ENCODE data around the gene GYPA. TPM values are rescaled to one million over a fixed set of nuclear protein-coding genes. Genes with fewer than 3 reads are reported as not detected.
"Not testable (repeated sequence)": the region's sequence is repeated elsewhere in the genome, so short reads cannot be mapped to it uniquely, and the experiment has no call there.

GYPA gene
- total and polyA plus RNA-seq, 10 donors, result 0.06 to 27.8 (median 0.86) TPM; not detected in 2

DNA sequence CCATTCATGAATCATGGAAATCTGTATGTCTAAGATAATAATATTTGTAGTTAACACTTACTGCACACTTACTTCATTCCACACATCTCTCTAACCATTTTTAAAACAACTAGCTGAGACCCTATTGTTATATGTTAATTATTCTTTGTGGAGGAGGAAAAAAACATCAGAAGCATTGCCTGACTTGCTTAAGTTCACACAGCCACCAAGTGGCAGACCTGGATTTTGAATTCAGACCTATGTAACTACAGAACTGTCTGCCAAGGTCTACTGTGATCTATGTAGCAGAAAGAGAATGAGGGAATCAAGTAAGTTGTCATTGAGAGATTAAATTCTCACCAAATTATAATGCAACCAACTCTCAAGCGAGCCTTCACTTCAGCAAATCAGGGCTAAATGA, 10.4 kb downstream of the GYPA start:
- H3K27me3 ChIP-seq (replicated peaks in 1 of 7); DNase-seq; H3K9me3 ChIP-seq; H3K27ac ChIP-seq; H3K4me3 ChIP-seq; H3K36me3 ChIP-seq; H3K4me1 ChIP-seq; intact Hi-C loops (cut with DNase I; ENCODE audit: low total_unique reads): not testable (repeated sequence)
- 61 to 88% (median 74%) methylated on average over 1 of the region's 1 CpG for WGBS, 5 donors

DNA sequence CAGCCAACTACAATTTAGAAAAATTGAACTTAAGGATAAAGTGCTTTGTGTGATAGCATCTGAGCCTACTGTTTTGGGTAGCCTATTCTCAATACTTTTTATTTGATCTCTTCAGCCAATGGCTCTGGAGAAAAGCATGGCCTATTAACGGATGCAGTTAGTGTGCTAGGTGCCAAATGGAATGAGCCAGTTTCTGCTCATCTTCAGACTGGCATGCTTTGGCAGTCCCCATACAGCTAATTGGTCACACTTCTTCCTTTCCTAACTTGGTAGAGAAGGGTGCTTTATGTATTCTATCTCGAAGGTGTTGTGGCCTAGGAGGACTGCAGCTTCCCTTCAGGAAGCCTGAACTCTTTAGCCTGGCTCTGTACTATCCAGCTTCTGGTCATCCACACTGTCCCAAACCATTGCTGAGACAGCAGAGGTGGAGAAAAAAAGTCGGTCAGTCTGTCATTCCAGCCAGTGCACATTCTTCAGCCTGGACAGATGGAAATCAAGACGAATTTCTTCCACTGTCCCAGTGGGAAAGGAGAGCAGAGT, 11.1 kb downstream of the GYPA start:
- H3K27ac ChIP-seq; H3K36me3 ChIP-seq; intact Hi-C loops (cut with DNase I; ENCODE audit: low total_unique reads); H3K4me1 ChIP-seq; H3K9me3 ChIP-seq; H3K27me3 ChIP-seq (replicated peaks in 1 of 7); DNase-seq; H3K4me3 ChIP-seq: not testable (repeated sequence)
- WGBS, 5 donors, result 68 to 86% (median 75%) methylated on average over 4 of the region's 4 CpGs

DNA sequence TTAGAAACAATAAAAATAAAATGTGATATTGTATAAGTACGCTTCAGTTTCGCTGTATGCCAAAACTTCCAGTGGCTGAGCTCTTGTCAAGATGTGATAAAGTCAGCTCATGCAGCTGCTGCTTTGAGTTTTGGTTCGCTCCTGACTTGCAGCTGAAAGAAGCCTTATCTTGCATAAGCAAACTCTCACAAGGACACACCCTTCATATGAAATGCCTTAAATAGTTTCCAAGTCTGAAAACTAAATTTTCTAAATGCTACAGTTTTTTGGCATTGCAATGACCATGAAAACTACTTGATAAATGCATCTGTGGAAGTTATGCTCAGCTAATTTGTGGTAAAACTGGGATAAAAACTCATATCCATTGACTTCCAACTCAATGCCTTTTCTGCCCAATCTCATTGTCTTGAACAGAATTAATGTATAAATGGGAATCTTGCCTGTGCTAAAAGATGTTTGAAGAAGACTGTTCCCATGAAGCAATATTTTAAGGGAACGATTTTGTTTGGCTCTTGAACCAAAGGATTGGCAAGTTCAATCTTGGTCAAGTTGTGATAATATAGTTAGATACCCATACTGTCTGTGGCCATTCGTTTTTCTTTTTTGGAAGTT, 11.7 kb downstream of the GYPA start:
- intact Hi-C loops (cut with DNase I; ENCODE audit: low total_unique reads); H3K27ac ChIP-seq; H3K36me3 ChIP-seq; H3K4me3 ChIP-seq; H3K4me1 ChIP-seq; H3K9me3 ChIP-seq; DNase-seq; H3K27me3 ChIP-seq (replicated peaks in 1 of 7): not testable (repeated sequence)
- WGBS, 5 donors, result 63 to 86% (median 78%) methylated on average over 3 to 5 of the region's 5 CpGs

DNA sequence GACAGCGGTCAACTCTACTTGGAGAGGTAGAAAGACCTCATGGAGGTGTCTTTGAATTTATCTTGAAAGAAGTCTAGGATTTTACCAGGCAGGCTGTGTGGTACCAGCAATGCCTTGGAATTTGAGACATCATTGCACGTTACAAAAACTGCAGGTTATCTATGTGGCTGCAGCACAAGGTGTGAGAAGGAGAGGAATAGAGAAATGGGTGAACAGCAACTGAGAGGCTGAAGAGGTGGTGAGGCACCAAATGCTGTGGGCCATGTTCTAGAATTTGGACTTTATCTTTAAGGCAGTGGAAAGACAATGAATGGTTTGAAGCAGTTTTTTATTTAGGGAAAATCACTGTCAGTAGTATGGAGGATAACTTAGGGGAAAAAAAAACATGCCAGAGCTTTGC, 15.4 kb downstream of the GYPA start:
- DNase-seq; intact Hi-C loops (cut with DNase I; ENCODE audit: low total_unique reads); H3K36me3 ChIP-seq; H3K9me3 ChIP-seq; H3K27me3 ChIP-seq (replicated peaks in 1 of 7); H3K4me1 ChIP-seq; H3K27ac ChIP-seq; H3K4me3 ChIP-seq: not testable (repeated sequence)
- 63 to 89% (median 71%) methylated on average over 1 of the region's 2 CpGs for WGBS, 5 donors

DNA sequence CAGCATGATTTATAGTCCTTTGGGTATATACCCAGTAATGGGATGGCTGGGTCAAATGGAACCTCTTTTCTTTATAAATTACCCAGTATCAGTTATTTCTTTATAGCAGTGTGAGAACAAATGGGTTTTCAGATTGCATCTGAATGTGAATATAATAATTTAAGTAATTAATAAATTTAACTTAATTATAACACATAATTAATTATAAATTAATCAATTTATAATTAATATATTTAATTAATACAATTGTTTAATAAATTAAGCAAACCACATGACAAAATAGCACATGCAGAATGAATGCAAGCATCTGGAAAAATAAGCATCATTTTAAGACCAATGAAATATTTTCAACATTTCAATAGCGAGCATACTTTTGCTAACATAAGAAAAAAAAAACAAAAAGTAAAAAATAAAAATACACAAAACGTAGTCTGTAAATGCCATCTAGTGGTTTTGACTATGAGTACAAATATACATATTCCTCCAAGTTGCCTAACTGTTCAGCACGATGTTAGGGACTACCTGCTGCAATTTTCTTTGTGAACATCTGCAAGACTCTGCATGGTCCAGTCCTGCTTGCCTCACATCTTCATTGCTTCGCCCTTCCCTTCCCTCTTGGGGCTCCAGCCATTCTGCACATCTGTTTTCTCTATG, 16.4 kb downstream of the GYPA start:
- WGBS, 5 donors, result 40 to 53% (median 51%) methylated on average over 4 of the region's 4 CpGs
- H3K4me3 ChIP-seq; H3K4me1 ChIP-seq; H3K27me3 ChIP-seq (replicated peaks in 1 of 7); H3K36me3 ChIP-seq; H3K9me3 ChIP-seq; DNase-seq; H3K27ac ChIP-seq; intact Hi-C loops (cut with DNase I; ENCODE audit: low total_unique reads): not testable (repeated sequence)

DNA sequence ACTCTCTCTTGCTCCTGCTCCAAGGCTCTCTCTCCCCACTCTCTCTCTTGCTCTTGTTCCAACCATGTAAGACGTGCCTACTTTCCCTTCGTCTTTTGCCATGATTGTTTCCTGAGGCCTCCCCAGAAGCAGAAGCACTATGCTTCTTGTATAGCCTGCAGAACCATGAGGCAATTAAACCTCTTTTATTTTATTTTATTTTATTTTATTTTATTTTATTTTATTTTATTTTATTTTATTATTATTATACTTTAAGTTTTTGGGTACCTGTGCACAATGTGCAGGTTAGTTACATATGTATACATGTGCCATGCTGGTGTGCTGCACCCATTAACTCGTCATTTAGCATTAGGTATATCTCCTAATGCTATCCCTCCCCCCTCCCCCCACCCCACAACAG, 17.2 kb downstream of the GYPA start:
- H3K4me1 ChIP-seq; H3K27ac ChIP-seq; H3K9me3 ChIP-seq; DNase-seq; H3K36me3 ChIP-seq; intact Hi-C loops (cut with DNase I; ENCODE audit: low total_unique reads); H3K4me3 ChIP-seq; H3K27me3 ChIP-seq (replicated peaks in 1 of 7): not testable (repeated sequence)
- 64 to 94% (median 78%) methylated on average over 2 to 3 of the region's 3 CpGs for WGBS, 5 donors

DNA sequence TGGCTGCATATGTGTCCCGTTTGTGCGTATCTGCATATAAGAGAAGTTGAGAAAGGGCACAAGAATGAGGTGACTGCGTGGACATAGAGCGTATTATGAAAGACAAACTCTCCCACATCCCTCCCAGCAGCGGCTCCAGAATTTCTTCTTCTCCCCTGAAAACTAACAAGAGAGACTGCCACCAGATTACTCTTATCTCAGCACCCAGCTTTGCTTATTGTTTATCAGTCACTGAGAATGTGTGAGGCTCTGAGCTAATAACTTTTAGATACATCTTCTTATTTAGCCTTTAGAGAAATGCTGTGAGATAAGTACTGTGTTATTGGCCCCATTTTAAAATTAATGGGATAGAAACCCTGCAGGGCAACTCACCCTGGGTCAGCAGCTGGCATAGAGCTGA, 20.8 kb downstream of the GYPA start:
- H3K4me3 ChIP-seq; H3K36me3 ChIP-seq; H3K4me1 ChIP-seq; H3K27ac ChIP-seq; H3K9me3 ChIP-seq; DNase-seq; intact Hi-C loops (cut with DNase I; ENCODE audit: low total_unique reads); H3K27me3 ChIP-seq (replicated peaks in 1 of 7): not testable (repeated sequence)
- WGBS, 5 donors, result 66 to 90% (median 80%) methylated on average over 4 to 5 of the region's 5 CpGs

DNA sequence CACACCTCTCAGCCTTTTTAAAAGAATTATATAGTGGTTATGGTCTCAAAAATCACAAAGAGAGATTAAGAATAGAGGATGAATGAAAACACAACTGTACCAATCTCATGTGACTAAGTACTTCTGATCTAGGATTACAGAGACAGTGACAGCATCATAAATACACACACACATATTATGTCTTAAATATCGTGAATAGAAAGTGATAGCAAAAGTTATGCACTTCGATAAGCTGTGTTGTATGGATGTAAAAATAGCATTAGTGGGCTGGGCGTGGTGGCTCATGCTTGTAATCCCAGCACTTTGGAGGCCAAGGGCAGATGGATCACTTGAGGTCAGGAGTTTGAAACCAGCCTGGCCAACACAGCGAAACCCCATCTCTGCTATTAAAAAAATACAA, 25.0 kb downstream of the GYPA start:
- intact Hi-C loops (cut with DNase I; ENCODE audit: low total_unique reads), result no loop called here
- Histone ChIP-seq H3K4me1 (no peaks in the 10 kb centered on the region), H3K9me3 (no peaks in the 10 kb centered on the region), H3K27me3 (replicated peaks in 1 of 7) (no peaks in the 10 kb centered on the region), H3K36me3 (no peaks in the 10 kb centered on the region), H3K4me3 (no peak overlapping the region), H3K27ac (no peak overlapping the region)
- TF ChIP-seq POLR2A (IDR thresholded peaks at IDR 0.05) (no peak), POLR2AphosphoS5 (IDR thresholded peaks at IDR 0.05) (no peak)
- TF ChIP-seq, protein P1, sequence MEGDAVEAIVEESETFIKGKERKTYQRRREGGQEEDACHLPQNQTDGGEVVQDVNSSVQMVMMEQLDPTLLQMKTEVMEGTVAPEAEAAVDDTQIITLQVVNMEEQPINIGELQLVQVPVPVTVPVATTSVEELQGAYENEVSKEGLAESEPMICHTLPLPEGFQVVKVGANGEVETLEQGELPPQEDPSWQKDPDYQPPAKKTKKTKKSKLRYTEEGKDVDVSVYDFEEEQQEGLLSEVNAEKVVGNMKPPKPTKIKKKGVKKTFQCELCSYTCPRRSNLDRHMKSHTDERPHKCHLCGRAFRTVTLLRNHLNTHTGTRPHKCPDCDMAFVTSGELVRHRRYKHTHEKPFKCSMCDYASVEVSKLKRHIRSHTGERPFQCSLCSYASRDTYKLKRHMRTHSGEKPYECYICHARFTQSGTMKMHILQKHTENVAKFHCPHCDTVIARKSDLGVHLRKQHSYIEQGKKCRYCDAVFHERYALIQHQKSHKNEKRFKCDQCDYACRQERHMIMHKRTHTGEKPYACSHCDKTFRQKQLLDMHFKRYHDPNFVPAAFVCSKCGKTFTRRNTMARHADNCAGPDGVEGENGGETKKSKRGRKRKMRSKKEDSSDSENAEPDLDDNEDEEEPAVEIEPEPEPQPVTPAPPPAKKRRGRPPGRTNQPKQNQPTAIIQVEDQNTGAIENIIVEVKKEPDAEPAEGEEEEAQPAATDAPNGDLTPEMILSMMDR (IDR thresholded peaks at IDR 0.05 in 8 of 11, conservative IDR thresholded peaks at IDR 0.05 in 3 of 11), result no peak
- no peak for DNase-seq
- 48 to 64% (median 56%) methylated on average over 4 of the region's 4 CpGs for WGBS, 5 donors

All from spleen (tissue), 11 donors.